HCT116 (cell line): ENCODE data around the gene SLC44A3. TPM values are rescaled to one million over a fixed set of nuclear protein-coding genes. Genes with fewer than 3 reads are reported as not detected.
A peak's percentile ranks its signal among the peaks of the same experiment; 100 is the strongest.

Experiments
- ATAC-seq: fragments of 200-7000 bp; cut with Tn5 transposase; 2 replicates; pipeline ENCODE4 v1.9.1; 2020; ENCODE audit warnings: mild to moderate bottlenecking, moderate library complexity
- BruUV-seq: library from RNA; stranded (reverse); fragments of 400-500 nt; replicated peaks from 2 replicates; lab custom pipeline; 2021; lab: Mats Ljungman, UMichigan
- CTCF ChIA-PET: fragments of 300-600 bp; sonication (Branson Sonifier 250); formaldehyde crosslinking; loops from one replicate; lab custom pipeline; 2021; ENCODE audit warnings: antibody characterized with exemption; lab: Charles Lee
- POLR2A ChIA-PET: fragments of 300-600, 350-600 bp; sonication (Branson Sonifier 250); formaldehyde crosslinking; loops from one replicate; lab custom pipeline; 2021; ENCODE audit warnings: antibody characterized with exemption; lab: Charles Lee
- RAD21 ChIA-PET, 2 experiments: fragments of 300-600 bp; sonication (Branson Sonifier 250); formaldehyde crosslinking; loops; one replicate each; lab custom pipeline; 2023; ENCODE audit warnings: low total read pairs in 2 of 2; ENCODE audit not compliant: uncharacterized antibody in 2 of 2, unreplicated experiment in 2 of 2, low non-redundant PET in 1 of 2; lab: Charles Lee
- DNase-seq: peaks from one replicate; pipeline ENCODE4 v3.0.0-alpha.2; 2010; ENCODE audit warnings: low read depth, low spot score
- H2AFZ ChIP-seq: fragments of 200-600 bp; shearing (Covaris generic), sonication (generic); 2 replicates; pipeline ENCODE4 v1.6.1; 2017; ENCODE audit warnings: low read depth, mixed run types, mixed read lengths, antibody characterized with exemption, low read length; ENCODE audit not compliant: poor library complexity, severe bottlenecking
- H3K27ac ChIP-seq: 2 replicates; pipeline ENCODE4 v1.5.1; 2012; ENCODE audit warnings: low read depth, low read length
- H3K27me3 ChIP-seq: fragments of 200-600 bp; sonication (generic); 2 replicates; pipeline ENCODE4 v1.6.1; 2016; ENCODE audit warnings: mixed run types, low read length, mixed read lengths; ENCODE audit not compliant: insufficient read depth
- H3K36me3 ChIP-seq, 2 experiments: fragments of 200-500 bp in 1 of 2; fragments of 200-600 bp in 1 of 2; sonication (Bioruptor generic) in 1 of 2; sonication (generic) in 1 of 2; 2 replicates each; pipeline versions ENCODE4 v1.5.1 to v1.6.1; 2014 to 2016; ENCODE audit warnings: low read length in 2 of 2, inconsistent platforms in 1 of 2, mixed read lengths in 1 of 2, mixed run types in 1 of 2; ENCODE audit not compliant: insufficient read depth in 2 of 2, control insufficient read depth in 1 of 2
- H3K4me1 ChIP-seq, 2 experiments: fragments of 200-600 bp in 1 of 2; sonication (generic) in 1 of 2; 2 replicates each; pipeline versions ENCODE4 v1.5.1 to v1.6.1; 2012 to 2017; ENCODE audit warnings: low read length in 2 of 2, inconsistent platforms in 1 of 2, mild to moderate bottlenecking in 1 of 2, mixed read lengths in 1 of 2, mixed run types in 1 of 2, moderate library complexity in 1 of 2; ENCODE audit not compliant: insufficient read depth in 2 of 2, control insufficient read depth in 1 of 2
- H3K4me2 ChIP-seq: fragments of 200-600 bp; sonication (generic); 2 replicates; pipeline ENCODE4 v1.6.1; 2017; ENCODE audit warnings: mixed run types, low read length, mixed read lengths
- H3K4me3 ChIP-seq, 2 experiments: fragments of 200-600 bp in 1 of 2; sonication (generic) in 1 of 2; replicated peaks in 1 of 2; 2 replicates each; pipeline ENCODE4 v1.5.1; 2011 to 2016; ENCODE audit warnings: low read length in 2 of 2, control low read depth in 1 of 2, low read depth in 1 of 2, mild to moderate bottlenecking in 1 of 2, mixed read lengths in 1 of 2, mixed run types in 1 of 2
- H3K79me2 ChIP-seq: fragments of 200-600 bp; sonication (generic); 2 replicates; pipeline ENCODE4 v1.6.1; 2017; ENCODE audit warnings: mild to moderate bottlenecking, mixed run types, low read length, moderate library complexity, mixed read lengths; ENCODE audit not compliant: insufficient read depth
- H3K9ac ChIP-seq: fragments of 200-600 bp; sonication (generic); 2 replicates; pipeline ENCODE4 v1.6.1; 2016; ENCODE audit warnings: low read length, mixed read lengths
- H3K9me2 ChIP-seq: fragments of 200-600 bp; sonication (generic), shearing (Covaris generic); 2 replicates; pipeline ENCODE4 v1.6.1; 2017; ENCODE audit warnings: mixed run types, mild to moderate bottlenecking, moderate library complexity; ENCODE audit not compliant: insufficient read depth
- H3K9me3 ChIP-seq, 2 experiments: fragments of 200-500 bp in 1 of 2; fragments of 200-600 bp in 1 of 2; sonication (Bioruptor generic) in 1 of 2; sonication (generic) in 1 of 2; 2 replicates each; pipeline ENCODE4 v1.6.1; 2014 to 2017; ENCODE audit warnings: low read length in 2 of 2, mixed read lengths in 2 of 2, inconsistent platforms in 1 of 2, low read depth in 1 of 2, mild to moderate bottlenecking in 1 of 2, mixed run types in 1 of 2, moderate library complexity in 1 of 2; ENCODE audit not compliant: control insufficient read depth in 1 of 2, insufficient read depth in 1 of 2
- H4K20me1 ChIP-seq: fragments of 200-600 bp; sonication (generic), shearing (Covaris generic); 2 replicates; pipeline ENCODE4 v1.6.1; 2017; ENCODE audit warnings: mixed run types, mild to moderate bottlenecking, moderate library complexity; ENCODE audit not compliant: insufficient read depth
- MAX ChIP-seq: IDR thresholded peaks from 2 replicates; pipeline ENCODE4 v1.6.1; 2012
- REST ChIP-seq: IDR thresholded peaks from 2 replicates; pipeline ENCODE4 v1.6.1; 2012; ENCODE audit warnings: low read depth
- YY1 ChIP-seq: IDR thresholded peaks from 2 replicates; pipeline ENCODE4 v1.6.1; 2011; ENCODE audit warnings: low read length, low read depth, moderate library complexity, mild to moderate bottlenecking; ENCODE audit not compliant: insufficient replicate concordance; ENCODE audit errors: extremely low read depth
- ZFX ChIP-seq: fragments of 450-650 bp; IDR thresholded peaks from 2 replicates; pipeline ENCODE4 v1.6.1; 2017
- intact Hi-C: fragments of 100-400 bp; cut with micrococcal nuclease; formaldehyde crosslinking; loops from 2 replicates; pipeline ENCODE4 v1.10.0; 2022
- total RNA-seq: library from RNA; stranded (reverse); gene quantifications from one replicate; pipeline ENCODE4 v1.2.1, GENCODE V29; 2021; ENCODE audit not compliant: unreplicated experiment

Gene SLC44A3
- total RNA-seq, 1 experiment from 2014 or later, result 9.6 TPM

GRCh38 chr1:94820936-94821335, 779 bp downstream of the SLC44A3 start:
- CTCF ChIA-PET, result interaction anchor here (1.2 kb wide), 1 partner anchor 413 kb away, joined by 3 read pairs; the partner anchor contains the start of gene RWDD3
- Histone ChIP-seq H3K4me1 (peaks cover 8 to 22% of the 10 kb centered on the region in 2 experiments; a peak in 2 of 4 replicates), H3K9me3 (no peaks in the 10 kb centered on the region), H3K9ac (peak overlapping the region; percentile 69), H3K27me3 (no peaks in the 10 kb centered on the region), H3K4me2 (peak overlapping the region; percentile 95), H3K79me2 (no peaks in the 10 kb centered on the region), H4K20me1 (no peaks in the 10 kb centered on the region), H2AFZ (peak overlapping the region; percentile 33), H3K27ac (no peak overlapping the region)
- TSS peak; percentile 53 for BruUV-seq
- ATAC-seq, result no peak
- DNase-seq, result no peak
- TF ChIP-seq YY1, result no peak
- TF ChIP-seq REST, result no peak
- no peak for TF ChIP-seq MAX
- TF ChIP-seq ZFX, result no peak
- TF ChIP-seq, all 23 proteins: peak for 0
- H3K36me3 ChIP-seq, result 0 out of 4 replicates have a peak, but pooled peaks cover 0 to 2% of the 10 kb centered on the region in 2 experiments
- no peaks in the 10 kb centered on the region for H3K9me2 ChIP-seq
- intact Hi-C loops, result no loop called here
- POLR2A ChIA-PET, result no interaction called here
- RAD21 ChIA-PET, result no interaction called here
- peak overlapping the region; percentile 69 to 88 for H3K4me3 ChIP-seq
